HG03439 (cell line): ENCODE data around the gene PTPRN2.

Experiments used
- ATAC-seq: cut with Tn5 transposase; IDR thresholded peaks from one replicate; pipeline ENCODE4 v1.9.1; 2021; ENCODE audit warnings: mild to moderate bottlenecking, moderate library complexity; ENCODE audit not compliant: unreplicated experiment

Gene PTPRN2

DNA sequence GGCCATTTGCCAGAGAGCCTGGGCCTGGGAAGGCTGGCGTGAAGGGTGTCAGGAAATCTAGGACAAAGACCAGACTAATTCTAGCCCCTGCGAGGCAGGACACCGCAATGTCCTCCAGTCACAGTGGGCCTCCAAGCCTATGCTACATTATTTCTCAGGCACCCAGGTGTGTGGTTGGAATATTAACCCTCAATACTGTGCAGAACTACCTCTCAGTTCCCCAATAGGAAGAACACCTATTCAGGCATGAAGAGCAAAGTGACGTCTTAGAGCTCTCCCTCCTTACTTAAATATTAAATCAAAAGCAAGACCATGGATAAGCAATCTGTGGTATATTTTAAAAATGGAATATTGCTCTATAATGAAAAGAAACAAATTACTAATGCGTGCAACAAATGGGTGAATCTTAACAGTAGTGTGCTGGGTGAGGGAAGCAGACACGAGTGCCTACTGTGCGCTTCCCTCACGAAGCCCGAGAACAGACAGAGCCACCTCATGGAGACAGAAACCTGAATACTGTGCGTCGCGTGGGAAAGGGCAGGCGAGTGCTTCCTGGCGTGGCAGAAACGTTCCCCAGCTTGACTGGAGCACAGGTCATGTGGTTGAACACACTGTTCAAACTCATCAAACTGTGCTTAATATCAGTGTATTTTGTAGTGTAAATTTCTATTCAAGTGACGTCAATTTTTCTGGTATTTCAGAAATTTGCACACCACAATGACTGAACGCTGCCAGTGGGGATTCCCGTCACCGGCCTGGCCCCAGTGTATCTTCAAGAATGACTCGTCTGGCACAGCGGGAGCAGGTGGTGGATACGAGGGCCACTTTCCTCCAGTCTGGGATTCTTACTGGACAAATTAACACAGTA is 15.5 kb upstream of the PTPRN2 start:
- peak; percentile 51 for ATAC-seq

DNA sequence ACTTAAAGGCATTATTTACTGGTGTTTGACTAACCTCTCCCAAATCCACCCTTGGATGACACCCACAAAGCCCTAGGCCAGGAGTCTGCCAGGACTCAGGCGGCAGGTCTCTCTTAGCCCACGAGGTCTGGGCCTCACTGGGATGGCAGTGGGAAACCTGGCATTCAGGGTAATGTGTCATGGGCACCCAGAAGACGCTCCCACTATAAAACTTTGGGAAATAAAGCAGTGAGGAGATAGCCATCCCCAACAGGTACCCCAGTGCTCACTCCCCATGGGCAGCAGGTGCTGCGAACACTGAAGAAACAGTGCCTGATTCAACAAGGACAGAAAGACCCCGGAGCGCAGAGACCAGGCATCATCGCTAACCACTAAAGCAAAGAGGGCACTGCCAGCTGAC is 14.4 kb upstream of the PTPRN2 start:
- no peak for ATAC-seq

DNA sequence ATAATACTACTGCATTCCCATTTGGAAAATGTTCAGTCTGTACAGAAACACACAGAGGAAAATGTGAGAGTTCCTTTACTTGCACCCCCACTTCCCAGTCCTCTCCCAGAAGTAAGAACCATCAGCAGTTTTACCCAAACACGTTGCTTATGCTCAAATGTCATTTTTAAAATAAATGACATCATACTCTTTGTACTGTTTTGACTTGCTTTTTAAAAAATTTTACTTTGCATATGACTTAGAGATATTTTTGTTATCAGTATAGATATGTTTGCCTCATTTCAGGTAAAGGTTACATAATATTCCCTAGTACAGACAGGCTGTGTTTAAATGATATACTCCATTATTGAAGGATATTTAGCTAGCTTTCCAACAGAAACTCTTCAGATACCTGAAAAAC is 13.5 kb upstream of the PTPRN2 start:
- no peak for ATAC-seq

DNA sequence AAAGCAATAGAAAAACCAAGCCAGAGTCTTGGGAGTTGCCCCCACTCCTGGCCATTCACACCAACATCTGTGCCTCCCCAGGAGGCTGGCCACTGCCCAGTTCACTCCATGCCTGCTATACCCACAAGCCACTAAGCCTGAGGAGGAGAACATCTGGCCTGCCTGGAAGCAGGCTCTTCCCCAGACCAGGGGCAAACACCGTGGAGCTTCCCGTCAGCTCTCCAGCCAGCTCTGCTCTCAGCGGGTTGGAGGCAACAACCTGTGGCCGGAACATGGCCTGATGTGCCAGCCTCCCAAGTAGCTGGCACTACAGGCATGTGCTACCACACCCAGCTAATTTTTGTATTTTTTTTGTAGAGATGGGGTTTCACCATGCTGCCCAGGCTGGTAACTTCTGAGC is 9.1 kb upstream of the PTPRN2 start:
- ATAC-seq: no peak

DNA sequence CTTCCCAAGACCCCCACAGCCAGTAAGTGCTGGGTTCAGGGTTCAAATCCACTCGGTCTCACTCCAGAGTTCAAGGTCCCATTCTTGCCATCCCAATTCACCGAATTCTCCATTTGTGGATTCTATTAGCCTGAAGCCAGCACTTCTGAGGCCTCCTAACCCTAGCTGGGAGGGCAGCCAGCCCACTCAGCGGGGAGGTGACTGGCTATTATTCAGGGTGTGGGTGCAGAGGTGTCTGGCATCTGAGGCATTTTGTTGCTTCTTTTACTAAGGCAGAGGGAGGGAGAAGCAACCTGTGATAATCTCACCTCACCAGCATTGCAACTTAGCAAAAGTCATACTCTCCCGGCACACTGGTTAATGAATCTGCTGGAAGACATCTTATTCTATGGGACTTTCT is 8.7 kb upstream of the PTPRN2 start:
- no peak for ATAC-seq

DNA sequence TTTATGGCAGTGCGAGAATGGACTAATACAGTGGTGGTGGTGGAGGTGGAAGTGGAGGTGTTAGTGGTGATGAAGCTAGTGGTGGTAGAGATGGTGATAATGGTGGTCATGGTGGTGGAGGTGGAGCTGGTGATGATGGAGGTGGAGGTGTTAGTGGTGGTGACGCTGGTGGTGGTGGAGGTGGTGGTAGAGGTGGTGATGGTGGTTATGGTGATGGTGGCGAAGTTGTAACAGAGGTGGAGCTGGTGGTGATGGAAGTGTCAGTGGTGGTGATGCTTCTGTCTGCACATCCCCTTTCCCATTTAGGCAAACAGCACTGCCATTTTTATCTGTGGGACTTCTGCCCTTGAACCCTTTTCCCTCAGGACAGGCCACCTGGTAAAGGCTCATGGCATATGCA is 7.4 kb upstream of the PTPRN2 start:
- no peak for ATAC-seq

DNA sequence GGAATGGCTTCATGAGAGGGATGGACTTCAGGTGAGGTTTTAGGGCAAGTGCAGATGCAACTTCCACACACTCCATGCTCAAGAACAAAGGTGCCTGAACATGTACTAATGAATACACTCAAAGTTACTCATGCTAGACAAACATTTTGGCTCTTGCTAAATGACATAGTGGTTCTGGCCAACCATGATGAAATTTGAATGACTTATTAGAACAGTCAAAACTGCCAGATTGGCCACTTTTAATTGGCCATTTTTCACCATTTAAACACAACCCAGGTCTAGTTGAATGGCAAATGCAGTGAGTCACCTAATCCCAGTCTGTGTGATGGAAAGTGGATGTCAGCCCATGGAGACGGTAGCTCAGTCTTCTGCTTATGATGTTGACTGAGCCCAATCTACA is 4.9 kb upstream of the PTPRN2 start:
- ATAC-seq: no peak

DNA sequence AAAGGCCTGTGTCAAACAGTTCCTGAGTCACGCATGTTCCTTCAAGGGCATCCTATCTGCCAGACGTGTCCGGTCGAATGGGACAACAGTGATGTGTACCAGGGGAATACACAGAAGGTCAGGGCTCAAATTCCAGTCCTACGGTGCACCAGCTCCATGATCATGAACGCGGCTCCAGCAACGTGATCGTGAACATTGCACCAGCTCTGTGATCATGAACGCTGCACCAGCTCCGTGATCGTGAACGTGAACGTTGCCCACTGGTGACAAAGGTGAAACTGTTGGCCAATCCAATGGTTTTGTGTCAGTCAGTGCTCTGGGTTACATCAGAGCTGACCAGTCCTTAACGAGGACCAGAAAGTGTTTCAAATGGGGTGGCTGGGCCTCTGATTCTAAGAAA is 4.3 kb upstream of the PTPRN2 start:
- ATAC-seq: no peak

DNA sequence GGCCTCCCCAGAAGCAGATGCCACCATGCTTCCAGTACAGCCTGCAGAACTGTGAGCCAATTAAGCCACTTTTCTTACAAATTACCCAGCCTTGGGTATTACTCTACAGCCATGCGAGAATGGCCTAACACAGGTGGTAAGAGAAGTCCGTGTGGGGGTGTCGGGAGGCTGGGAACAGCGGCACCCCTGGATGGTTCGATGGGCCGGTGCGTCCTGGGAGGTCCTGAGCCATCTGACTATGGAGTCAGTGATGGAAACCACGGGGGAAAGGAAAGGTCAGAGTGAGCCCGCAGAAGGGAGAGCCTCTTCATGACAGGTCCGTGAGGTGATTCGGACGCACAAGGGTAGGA is 2.5 kb upstream of the PTPRN2 start:
- ATAC-seq: no peak

DNA sequence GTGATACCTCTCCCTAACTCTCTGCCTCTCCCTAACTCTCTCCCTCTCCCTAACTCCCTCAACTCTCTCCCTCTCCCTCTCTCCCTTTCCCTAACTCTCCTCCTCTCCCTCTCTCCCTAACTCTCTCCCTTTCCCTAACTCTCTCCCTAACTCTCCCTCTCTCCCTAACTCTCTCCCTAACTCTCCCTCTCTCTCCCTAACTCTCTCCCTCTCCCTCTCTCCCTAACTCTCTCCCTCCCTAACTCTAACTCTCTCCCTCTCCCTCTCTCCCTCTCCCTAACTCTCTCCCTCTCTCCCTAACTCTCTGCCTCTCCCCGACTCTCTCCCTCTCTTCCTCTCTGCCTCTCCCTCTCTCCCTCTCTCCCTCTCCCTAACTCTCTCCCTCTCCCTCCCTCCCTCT is 2.0 kb upstream of the PTPRN2 start:
- no peak for ATAC-seq

DNA sequence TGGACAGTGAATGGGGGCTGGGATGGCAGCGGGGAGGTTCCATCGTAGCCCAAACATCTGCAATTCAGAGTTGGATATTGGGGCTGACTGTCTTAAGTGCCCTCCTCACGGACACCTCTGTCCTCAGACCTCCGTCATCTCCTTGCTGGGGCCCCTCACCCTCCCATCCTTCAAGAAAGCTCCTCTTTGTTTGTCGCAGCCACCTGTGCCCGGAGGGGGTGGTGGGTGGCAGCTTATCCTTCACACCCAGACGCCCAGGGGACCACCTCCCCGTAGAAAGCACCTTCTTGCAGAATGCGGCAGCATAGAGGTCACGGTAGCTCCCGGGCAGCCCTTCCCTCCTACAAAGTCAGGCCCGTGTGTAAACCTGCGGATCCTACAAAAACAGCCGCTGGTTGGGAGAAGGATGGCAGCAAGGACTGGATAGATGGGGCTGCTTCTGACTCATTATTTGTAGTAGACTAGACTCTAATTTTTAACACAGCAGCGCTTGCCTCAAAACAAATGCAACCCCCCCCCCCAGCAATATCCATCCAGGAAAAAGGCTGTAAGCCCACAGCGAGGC is 1.3 kb upstream of the PTPRN2 start:
- no peak for ATAC-seq

DNA sequence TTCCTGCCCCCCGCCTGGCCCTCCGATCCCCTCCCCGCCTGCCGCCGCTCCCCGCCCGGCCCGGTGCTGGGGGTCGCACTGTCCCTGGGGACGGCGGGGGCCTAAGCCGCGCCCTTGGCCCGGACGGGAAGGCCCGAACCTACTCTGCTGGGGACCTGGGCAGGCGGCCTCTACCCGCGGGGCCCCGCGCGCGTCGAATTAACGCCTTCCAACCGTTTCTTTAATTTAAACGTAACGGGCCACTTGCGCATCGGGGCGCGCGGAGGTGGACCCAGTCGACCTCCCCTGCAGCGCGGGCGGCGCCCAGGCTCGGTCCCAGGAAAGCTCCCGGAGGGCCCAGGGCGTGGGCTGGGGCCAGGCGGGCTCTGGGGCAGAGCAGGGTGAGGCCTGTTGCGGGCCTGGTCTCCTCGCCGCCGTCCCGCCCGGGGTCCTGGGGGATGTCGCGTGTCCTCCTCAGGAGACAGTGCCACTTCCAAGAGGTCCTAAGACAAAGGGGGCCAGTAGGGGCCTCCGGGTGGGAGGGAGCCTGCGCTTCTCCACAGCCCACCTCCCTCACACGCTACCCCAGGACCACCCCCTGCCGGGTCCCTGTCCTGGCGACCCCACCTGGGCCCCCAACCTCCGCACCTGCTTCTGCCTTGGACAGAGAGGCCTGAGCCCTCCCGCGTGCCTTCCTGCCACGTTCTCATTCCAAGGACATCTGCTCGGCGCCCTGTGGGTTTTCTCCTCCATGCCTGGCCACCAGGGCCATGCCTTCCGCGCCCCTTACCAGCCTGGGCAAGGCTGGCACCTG is 658 bp upstream of the PTPRN2 start:
- ATAC-seq: no peak

DNA sequence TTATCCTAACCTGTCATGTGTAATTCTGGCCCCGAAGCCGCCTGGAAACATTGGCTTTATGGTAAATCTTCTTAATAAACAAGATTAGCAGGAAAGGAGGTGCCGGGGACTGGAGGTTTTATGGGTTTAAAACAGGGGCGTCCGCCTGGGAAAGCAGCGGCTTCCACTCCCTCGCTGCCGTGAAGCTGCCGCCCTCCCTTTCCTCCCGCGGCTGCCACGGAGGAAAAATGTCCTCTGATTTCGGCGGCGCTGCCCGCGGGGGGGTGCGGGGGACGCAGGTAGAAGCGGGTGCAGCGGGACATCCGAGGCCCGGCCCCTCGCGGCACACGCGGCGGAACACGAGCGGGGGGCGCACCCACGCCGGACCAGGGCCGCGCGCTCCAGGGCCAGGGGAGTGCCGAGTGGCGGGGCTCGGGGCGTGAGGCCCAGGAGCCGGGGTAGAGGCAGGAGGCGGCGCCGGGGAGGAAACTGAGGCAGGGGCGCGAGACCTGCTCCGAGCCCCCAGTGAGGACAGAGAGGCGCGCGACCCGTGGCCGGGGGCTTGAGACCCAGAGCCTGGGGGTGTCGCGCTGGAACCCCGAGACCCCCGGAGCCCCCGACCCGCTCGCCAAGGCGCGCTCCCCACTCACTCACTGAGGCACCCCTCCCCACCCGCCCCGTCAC is 993 bp downstream of the PTPRN2 start:
- ATAC-seq: no peak

DNA sequence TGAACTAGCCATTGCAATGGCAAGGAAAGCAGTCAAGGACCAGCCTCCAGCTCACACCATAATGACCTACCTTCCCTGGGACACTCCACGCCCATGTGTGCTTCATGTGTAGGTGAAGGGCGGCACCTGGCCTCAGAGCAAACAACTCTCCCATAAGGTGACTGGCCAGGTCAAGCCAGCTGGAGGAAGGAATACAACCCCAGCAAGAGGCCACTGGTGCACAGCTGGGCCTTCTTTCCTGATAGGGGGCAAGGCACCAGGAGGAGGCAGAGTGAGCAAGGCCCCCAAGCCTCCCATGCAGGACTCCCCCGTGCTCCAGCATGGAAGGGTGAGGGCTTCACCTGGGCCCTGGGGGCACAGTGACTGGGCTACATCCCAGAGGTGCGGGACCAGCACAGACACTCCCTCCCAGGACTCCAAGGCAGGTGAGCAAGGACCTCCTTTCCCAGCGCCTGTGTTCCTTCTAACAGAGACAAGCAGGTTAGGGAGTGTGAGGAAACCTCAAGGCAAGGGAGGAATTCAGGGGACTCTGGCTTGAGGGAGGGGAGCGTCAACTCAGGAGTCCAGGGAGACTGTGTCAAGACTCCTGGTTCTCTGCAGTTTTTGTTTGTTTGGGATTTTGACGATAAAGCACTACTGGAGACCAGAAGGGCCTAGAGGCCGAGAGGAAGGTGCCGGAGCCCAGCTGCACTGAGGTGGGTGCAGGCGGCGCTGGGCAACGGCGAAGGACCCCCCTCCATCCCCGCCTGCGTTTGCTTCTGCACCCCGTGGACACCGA is 1.7 kb downstream of the PTPRN2 start:
- ATAC-seq: no peak

DNA sequence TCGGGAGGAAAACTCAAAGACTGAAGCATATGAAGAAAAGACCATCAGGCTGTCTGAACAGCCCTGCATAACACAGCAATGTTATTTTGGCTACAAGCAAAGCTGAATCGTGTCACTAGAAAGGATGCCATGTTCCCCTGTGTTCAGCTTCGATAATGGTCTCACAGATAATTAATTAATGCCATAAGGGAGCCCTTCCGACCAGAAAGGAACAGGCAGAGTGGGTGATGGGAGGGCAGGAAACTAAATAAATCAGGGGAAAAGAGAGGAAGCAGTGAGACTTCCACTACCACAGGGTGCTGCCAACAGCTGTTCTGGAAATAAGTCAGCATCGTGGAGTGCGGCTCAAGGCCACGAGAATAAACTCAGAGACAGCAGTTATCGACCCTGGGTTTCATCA is 3.2 kb downstream of the PTPRN2 start:
- ATAC-seq: no peak

DNA sequence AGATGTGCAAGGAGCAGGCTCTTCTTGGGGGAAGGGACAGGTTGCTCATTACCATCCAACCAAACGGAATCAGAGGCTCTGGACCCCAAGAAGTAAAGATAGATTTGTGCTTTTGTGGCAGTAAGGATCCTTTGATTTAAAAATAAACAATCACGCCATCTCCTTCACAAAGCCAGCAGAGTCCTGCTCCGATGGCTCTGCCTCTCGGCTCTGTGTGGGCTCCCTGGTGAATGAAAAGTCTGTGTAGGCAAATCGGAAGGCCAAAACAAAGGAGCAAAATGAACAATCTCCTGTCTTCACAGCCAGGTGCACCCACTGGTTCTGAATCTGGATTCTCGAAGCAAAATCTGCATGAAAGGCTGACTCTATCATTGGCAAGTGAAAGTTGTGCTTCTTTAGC is 3.8 kb downstream of the PTPRN2 start:
- ATAC-seq: no peak

DNA sequence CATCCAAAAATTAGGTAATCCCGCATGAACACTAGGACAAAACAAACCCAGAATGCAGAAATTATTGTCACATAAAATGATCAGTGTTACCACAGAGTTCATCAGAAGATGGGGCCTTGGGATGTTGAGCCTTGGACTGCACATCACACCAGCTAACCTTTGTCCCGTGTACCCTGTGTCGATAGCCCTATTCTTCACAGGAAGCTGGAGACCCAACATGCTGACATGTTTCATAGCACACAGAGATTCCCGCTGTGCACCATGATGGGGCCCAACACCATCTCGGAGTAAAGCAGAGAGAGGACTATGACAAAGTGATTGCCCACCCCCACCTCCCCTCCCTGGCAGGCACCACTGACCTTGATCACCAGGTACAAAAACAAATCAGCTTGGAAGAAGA is 4.5 kb downstream of the PTPRN2 start:
- no peak for ATAC-seq

DNA sequence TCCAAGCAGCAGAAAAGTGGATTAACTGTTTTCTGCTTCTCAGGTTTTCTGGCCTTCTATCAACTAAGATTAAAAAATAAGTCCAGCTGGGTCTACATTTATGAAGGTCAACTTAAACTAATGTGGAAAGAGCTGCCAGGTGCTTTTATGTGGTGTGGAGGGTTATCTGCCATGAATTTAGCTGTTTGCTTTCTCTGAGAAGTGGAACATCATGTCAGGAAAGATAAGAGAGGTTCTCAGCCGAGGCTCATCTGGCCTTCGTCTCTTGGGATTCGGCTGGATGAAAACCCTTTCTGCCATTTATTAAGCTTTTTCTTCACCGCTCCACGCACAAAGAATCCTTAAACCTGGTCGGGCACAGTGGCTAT is 5.5 kb downstream of the PTPRN2 start:
- ATAC-seq: no peak

DNA sequence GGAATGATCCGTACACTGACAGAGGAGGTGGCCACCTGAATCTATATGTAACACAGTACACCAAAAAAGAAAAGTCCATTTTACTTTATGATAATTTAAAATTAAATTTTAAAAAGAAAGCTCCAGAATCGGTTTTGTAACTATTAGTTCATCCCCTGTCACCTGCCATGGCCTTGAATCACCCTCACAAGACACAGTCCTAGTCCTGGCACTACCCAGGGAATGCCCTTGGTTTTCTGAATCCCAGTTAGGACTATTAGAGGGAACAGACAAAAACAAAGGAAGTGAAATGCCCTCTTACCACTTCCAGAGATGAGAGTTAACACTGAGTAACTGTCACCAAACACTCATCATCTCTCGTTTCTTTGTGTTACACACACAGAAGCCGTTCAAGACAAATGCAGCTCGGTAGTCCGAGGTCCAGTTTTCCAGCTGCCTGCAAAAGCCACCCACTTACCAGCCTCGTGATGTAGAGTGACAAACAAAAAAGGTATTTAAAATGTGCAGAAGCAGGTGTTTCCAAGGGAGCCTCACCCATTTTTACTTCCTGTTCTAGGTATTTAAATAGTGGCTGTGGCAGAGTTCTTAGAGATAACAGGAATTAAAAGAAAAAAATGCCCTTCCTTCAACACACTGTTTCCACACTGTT is 6.1 kb downstream of the PTPRN2 start:
- ATAC-seq: no peak
